Endothelial cell of umbilical vein (primary cell): Measurements from ENCODE around the gene PDGFRA. TPM values are rescaled to one million over a fixed set of nuclear protein-coding genes. Genes with fewer than 3 reads are reported as not detected.

ENCODE experiments used
- BruUV-seq: library from RNA; stranded (reverse); fragments of 400-500 nt; replicated peaks from 2 replicates; lab custom pipeline; 2021; lab: Mats Ljungman, UMichigan
- CTCF ChIA-PET: fragments of 300-600, 350-600 bp; sonication (Branson Sonifier 250); formaldehyde crosslinking; loops from one replicate; lab custom pipeline; 2021; ENCODE audit warnings: antibody characterized with exemption, inconsistent platforms; lab: Charles Lee
- POLR2A ChIA-PET: fragments of 300-600, 350-600 bp; sonication (Branson Sonifier 250); formaldehyde crosslinking; loops from one replicate; lab custom pipeline; 2021; ENCODE audit warnings: antibody characterized with exemption, inconsistent platforms; lab: Charles Lee
- DNase-seq: peaks from one replicate; pipeline ENCODE4 v3.0.0-alpha.2; 2011; ENCODE audit warnings: low read depth, low spot score
- FAIRE-seq: peaks from 2 replicates; lab custom pipeline; 2011; peaks lifted over from hg19 to GRCh38; lab: Jason Lieb, UNC
- H2AFZ ChIP-seq: 2 replicates; pipeline ENCODE4 v1.6.0; 2012; ENCODE audit warnings: low read depth, low read length, control low read depth, inconsistent platforms
- H3K27ac ChIP-seq: 2 replicates; pipeline ENCODE4 v1.5.1; 2011; ENCODE audit warnings: low read depth, mild to moderate bottlenecking, control low read depth, low read length, moderate library complexity; ENCODE audit not compliant: insufficient read depth
- H3K27me3 ChIP-seq, 2 experiments: 2 replicates each; pipeline versions ENCODE4 v1.6.0 to v1.6.1; 2011; ENCODE audit warnings: low read length in 2 of 2, mixed read lengths in 1 of 2; ENCODE audit not compliant: control insufficient read depth in 2 of 2, insufficient read depth in 2 of 2
- H3K36me3 ChIP-seq, 2 experiments: 2 replicates in 1 of 2; 3 replicates in 1 of 2; pipeline ENCODE4 v1.5.1; 2011; ENCODE audit warnings: low read length in 2 of 2, mild to moderate bottlenecking in 1 of 2, moderate library complexity in 1 of 2; ENCODE audit not compliant: control insufficient read depth in 2 of 2, insufficient read depth in 2 of 2; ENCODE audit errors: extremely low read depth in 1 of 2
- H3K4me1 ChIP-seq: 3 replicates; pipeline ENCODE4 v1.5.1; 2011; ENCODE audit warnings: mild to moderate bottlenecking, low read length; ENCODE audit not compliant: control insufficient read depth, insufficient read depth; ENCODE audit errors: extremely low read depth
- H3K4me2 ChIP-seq: 2 replicates; pipeline ENCODE4 v1.6.1; 2011; ENCODE audit warnings: low read length, control low read depth, mixed read lengths; ENCODE audit not compliant: insufficient read depth
- H3K4me3 ChIP-seq, 3 experiments: fragments of 200-600 bp in 1 of 3; sonication (generic), shearing (Covaris generic) in 1 of 3; replicated peaks in 1 of 3; 2 replicates each; pipeline ENCODE4 v1.5.1; 2011 to 2016; ENCODE audit warnings: control low read depth in 3 of 3, low read length in 3 of 3, mild to moderate bottlenecking in 2 of 3, inconsistent platforms in 1 of 3, low read depth in 1 of 3, moderate library complexity in 1 of 3; ENCODE audit not compliant: insufficient read depth in 1 of 3
- H3K79me2 ChIP-seq: 2 replicates; pipeline ENCODE4 v1.6.0; 2012; ENCODE audit warnings: low read length, inconsistent platforms; ENCODE audit not compliant: control insufficient read depth, insufficient read depth
- H3K9ac ChIP-seq: replicated peaks from 2 replicates; pipeline ENCODE3; 2011; ENCODE audit warnings: low read length, control low read depth; ENCODE audit not compliant: insufficient read depth; ENCODE audit errors: extremely low read depth
- H3K9me1 ChIP-seq: replicated peaks from 3 replicates; pipeline ENCODE4 v1.6.0; 2011; ENCODE audit warnings: mild to moderate bottlenecking, low read length; ENCODE audit not compliant: control insufficient read depth, insufficient read depth; ENCODE audit errors: extremely low read depth
- H3K9me3 ChIP-seq: replicated peaks from 2 replicates; pipeline ENCODE4 v1.5.1; 2012; ENCODE audit warnings: low read length, inconsistent platforms; ENCODE audit not compliant: control insufficient read depth, insufficient read depth
- H4K20me1 ChIP-seq: replicated peaks from 2 replicates; pipeline ENCODE3; 2011; ENCODE audit warnings: mild to moderate bottlenecking, low read length; ENCODE audit not compliant: control insufficient read depth, insufficient read depth; ENCODE audit errors: extremely low read depth
- CTCF ChIP-seq, 2 donors: IDR thresholded peaks; 1 replicate in 1 of 2; 2 replicates in 1 of 2; pipeline ENCODE4 v1.5.1; 2011; ENCODE audit warnings: low read length in 2 of 2, mild to moderate bottlenecking in 2 of 2, moderate library complexity in 2 of 2, control low read depth in 1 of 2, inconsistent platforms in 1 of 2, low read depth in 1 of 2; ENCODE audit not compliant: insufficient read depth in 1 of 2; ENCODE audit errors: extremely low read depth in 1 of 2
- EZH2 ChIP-seq: IDR thresholded peaks from 2 replicates; pipeline ENCODE4 v1.6.1; 2012; ENCODE audit warnings: borderline replicate concordance, low read depth, mild to moderate bottlenecking, moderate library complexity, low read length, inconsistent platforms; ENCODE audit not compliant: severe bottlenecking
- FOS ChIP-seq: IDR thresholded peaks from 2 replicates; pipeline ENCODE4 v1.6.1; 2011; ENCODE audit warnings: mild to moderate bottlenecking, low read length, moderate library complexity, borderline replicate concordance; ENCODE audit not compliant: insufficient read depth
- GATA2 ChIP-seq: IDR thresholded peaks from 2 replicates; pipeline ENCODE4 v1.7.0; 2011; ENCODE audit warnings: low read depth, mild to moderate bottlenecking, moderate library complexity, mixed read lengths, low read length; ENCODE audit not compliant: insufficient read length, insufficient read depth
- JUN ChIP-seq: IDR thresholded peaks from 2 replicates; pipeline ENCODE4 v1.6.1; 2011; ENCODE audit warnings: borderline replicate concordance, low read depth; ENCODE audit not compliant: insufficient read length, insufficient read depth
- MYC ChIP-seq: IDR thresholded peaks from one replicate; pipeline ENCODE4 v1.6.1; 2011; ENCODE audit warnings: mild to moderate bottlenecking, low read depth, low read length
- POLR2A ChIP-seq: IDR thresholded peaks from 2 replicates; pipeline ENCODE4 v1.6.1; 2012; ENCODE audit warnings: low read depth, mild to moderate bottlenecking, control low read depth, low read length
- POLR2AphosphoS5 ChIP-seq: IDR thresholded peaks from 2 replicates; pipeline ENCODE4 v1.6.1; 2012; ENCODE audit warnings: low read depth, mild to moderate bottlenecking, control low read depth, low read length, moderate library complexity; ENCODE audit not compliant: insufficient read depth
- dilution Hi-C: fragments of 300-500 bp; cut with MboI; formaldehyde crosslinking; loops from one replicate; pipeline ENCODE4 v1.15.0; 2019; ENCODE audit warnings: low sequenced_read_pairs; ENCODE audit not compliant: extremely low pct_ligation_motif_present
- intact Hi-C: fragments of 100-400 bp; cut with micrococcal nuclease; formaldehyde crosslinking; loops from one replicate; pipeline ENCODE4 v1.10.0; 2022
- polyA plus RNA-seq, 4 experiments: library from polyadenylated mRNA; depleted of rRNA in 3 of 4; stranded (reverse) in 3 of 4; unstranded in 1 of 4; fragments of >200 nt; gene quantifications; 2 replicates each; pipeline versions ENCODE4 v1.2.1 to v1.2.3, GENCODE V29; 2011 to 2012; ENCODE audit warnings: missing spikeins in 1 of 4
- total RNA-seq: library from RNA; stranded (reverse); gene quantifications from 2 replicates; pipeline ENCODE4 v1.2.3, GENCODE V29; 2021
- TF ChIP-seq, protein P1 (sequence below): IDR thresholded peaks from 2 replicates; pipeline ENCODE4 v1.6.1; 2011; ENCODE audit not compliant: insufficient read depth, insufficient read length

PDGFRA gene
- total and polyA plus RNA-seq, 2 donors (not counting 3 experiments of a cell fraction or from before 2014, with no cell fraction given) = 0.19 to 0.55 TPM

GRCh38 chr4:54197926-54198325 is 31.2 kb upstream of the PDGFRA start:
- no peak overlapping the region for H3K27ac ChIP-seq
- FAIRE-seq (no peak), DNase-seq (no peak)
- ChIA-PET POLR2A (no interaction called here), CTCF (no interaction called here)
- H3K27me3 ChIP-seq = no peaks in the 10 kb centered on the region
- TF ChIP-seq EZH2 = no peak
- no peak for TF ChIP-seq POLR2AphosphoS5
- TF ChIP-seq POLR2A = no peak
- TF ChIP-seq GATA2 = no peak
- TF ChIP-seq, protein P1, sequence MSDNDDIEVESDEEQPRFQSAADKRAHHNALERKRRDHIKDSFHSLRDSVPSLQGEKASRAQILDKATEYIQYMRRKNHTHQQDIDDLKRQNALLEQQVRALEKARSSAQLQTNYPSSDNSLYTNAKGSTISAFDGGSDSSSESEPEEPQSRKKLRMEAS = no peak
- TF ChIP-seq MYC = no peak
- TF ChIP-seq FOS = no peak
- no peak for TF ChIP-seq JUN
- TF ChIP-seq CTCF (IDR thresholded peaks at IDR 0.05; ENCODE audit: extremely low read depth in 1 of 2, insufficient read depth in 1 of 2, low read depth in 1 of 2, low read length in 2 of 2) = no peak
- no peaks in the 10 kb centered on the region for H3K36me3 ChIP-seq
- intact Hi-C loops (no loop called here), dilution Hi-C loops (no loop called here)
- no peak overlapping the region for H3K4me2 ChIP-seq
- no peak overlapping the region for H2AFZ ChIP-seq
- H3K4me1 ChIP-seq = no peaks in the 10 kb centered on the region
- no peaks in the 10 kb centered on the region for H3K9me1 ChIP-seq
- no peaks in the 10 kb centered on the region for H3K79me2 ChIP-seq
- no peaks in the 10 kb centered on the region for H4K20me1 ChIP-seq
- H3K9me3 ChIP-seq = no peaks in the 10 kb centered on the region
- no TSS peak for BruUV-seq
- H3K9ac ChIP-seq = no peak overlapping the region
- H3K4me3 ChIP-seq = no peak overlapping the region
